Epithelial cell of esophagus (primary cell): ENCODE results near the gene ZNF532.
"Not testable (repeated sequence)": the region's sequence is repeated elsewhere in the genome, so short reads cannot be mapped to it uniquely, and the experiment has no call there.

Experiments used
- DNase-seq: peaks from one replicate; pipeline ENCODE4 v3.0.0; 2010; ENCODE audit warnings: low read depth
- H3K4me3 ChIP-seq: 2 replicates; pipeline ENCODE4 v1.5.1; 2011; ENCODE audit warnings: mild to moderate bottlenecking, low read length, control low read depth
- CTCF ChIP-seq: IDR thresholded peaks from 2 replicates; pipeline ENCODE4 v1.5.1; 2011; ENCODE audit warnings: low read depth, mild to moderate bottlenecking, low read length, control low read depth, inconsistent platforms; ENCODE audit not compliant: insufficient read depth; ENCODE audit errors: missing control alignments

The ZNF532 gene

GRCh38 chr18:58850786-58851469 lies 13.7 kb upstream of the ZNF532 start:
- no peak for DNase-seq
- no peak for TF ChIP-seq CTCF
- H3K4me3 ChIP-seq: no peak overlapping the region

DNA sequence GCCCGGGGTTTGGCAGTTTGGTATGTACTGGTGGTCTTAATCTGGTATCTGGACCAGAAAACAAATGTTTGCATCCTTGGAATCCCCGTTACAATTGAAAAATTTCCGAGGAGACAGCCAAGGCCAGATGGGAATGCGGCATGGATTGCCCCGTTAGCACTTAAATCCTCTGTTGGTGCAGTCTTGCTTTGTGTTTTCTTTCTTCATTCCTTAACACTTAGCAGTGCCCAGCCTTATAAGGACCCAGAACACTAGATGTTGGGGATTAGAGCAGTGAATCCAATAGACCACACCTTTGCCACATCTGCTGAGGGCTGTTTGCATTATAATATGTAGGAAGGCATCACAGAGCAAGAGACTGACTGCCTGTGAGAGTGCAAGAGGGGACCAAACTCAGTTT lies 12.8 kb upstream of the ZNF532 start:
- TF ChIP-seq CTCF: no peak
- no peak for DNase-seq
- H3K4me3 ChIP-seq: no peak overlapping the region

- no peak overlapping the region for H3K4me3 ChIP-seq
- no peak for TF ChIP-seq CTCF
- no peak for DNase-seq
These were observed 12.0 kb upstream of the ZNF532 start for GRCh38 chr18:58852629-58853028.

DNA sequence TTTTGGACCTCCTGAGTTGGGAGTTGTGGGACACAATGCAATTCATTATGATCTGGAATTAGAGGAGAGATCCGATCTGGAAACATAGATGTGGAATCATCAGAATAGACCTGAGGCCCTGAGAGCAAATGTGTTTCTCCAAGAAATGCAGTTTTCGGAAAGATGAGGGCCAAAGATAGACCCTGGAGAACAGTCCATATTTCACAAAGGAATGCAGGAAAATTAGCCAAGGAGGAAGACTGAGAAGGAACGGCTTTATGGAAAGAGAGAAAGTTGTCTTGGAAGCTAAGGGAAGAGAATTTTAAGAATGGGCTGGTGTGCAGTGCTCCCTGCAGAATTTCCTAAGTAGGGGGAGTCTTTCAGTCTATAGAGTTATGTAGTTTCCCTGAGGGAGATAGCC lies 11.1 kb upstream of the ZNF532 start:
- TF ChIP-seq CTCF: no peak
- H3K4me3 ChIP-seq: no peak overlapping the region
- no peak for DNase-seq

- H3K4me3 ChIP-seq, DNase-seq: not testable (repeated sequence)
These were observed 9.2 kb upstream of the ZNF532 start for GRCh38 chr18:58855521-58855920.

- peak; percentile 82 for DNase-seq
- TF ChIP-seq CTCF: no peak
- H3K4me3 ChIP-seq: no peak overlapping the region
These were observed 7.8 kb upstream of the ZNF532 start for GRCh38 chr18:58856881-58857280.

GRCh38 chr18:58858591-58859468 lies 5.8 kb upstream of the ZNF532 start:
- no peak for DNase-seq
- no peak overlapping the region for H3K4me3 ChIP-seq
- TF ChIP-seq CTCF: no peak
